ENCODE data around the gene SPRR2B. TPM values are rescaled to one million over a fixed set of nuclear protein-coding genes. Genes with fewer than 3 reads are reported as not detected.

Gene SPRR2B
- polyA plus RNA-seq, 3 donors, result not detected

DNA sequence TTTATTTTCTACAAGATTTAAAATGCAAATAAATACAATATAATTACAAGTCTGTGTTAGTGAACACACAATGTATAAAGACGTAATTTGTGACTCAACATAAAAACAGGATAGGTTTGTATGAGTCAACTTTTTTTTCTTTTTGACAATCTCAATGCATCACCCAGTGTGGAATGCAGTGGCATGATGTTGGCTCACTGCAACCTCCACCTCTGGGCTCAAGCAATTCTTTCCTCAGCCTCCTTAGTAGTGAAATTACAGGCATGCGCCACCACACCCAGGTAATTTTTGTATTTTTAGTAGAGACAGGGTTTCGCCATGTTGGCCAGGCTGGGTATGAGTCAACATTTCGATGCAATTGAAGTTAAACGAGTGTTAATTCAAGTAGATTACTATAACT, 28.8 kb upstream of the SPRR2B start:
- no peaks in the 10 kb centered on the region for H3K4me1 Mint-ChIP-seq
- H4K20me1 ChIP-seq (ENCODE audit: insufficient read depth, low read length), result no peaks in the 10 kb centered on the region
- H3K36me3 ChIP-seq (replicated peaks in 1 of 2; ENCODE audit: control insufficient read depth in 1 of 2, insufficient read depth in 2 of 2, low read length in 2 of 2), result no peaks in the 10 kb centered on the region
- intact Hi-C loops (cut with micrococcal nuclease), result no loop called here
- no peaks in the 10 kb centered on the region for H3K36me3 Mint-ChIP-seq
- no peaks in the 10 kb centered on the region for H3K9me3 ChIP-seq (replicated peaks in 1 of 2; ENCODE audit: control insufficient read depth in 1 of 2, insufficient read depth in 1 of 2, low read length in 2 of 2)
- no peaks in the 10 kb centered on the region for H3K79me2 ChIP-seq (ENCODE audit: insufficient read depth, low read length)
- no peaks in the 10 kb centered on the region for H3K27me3 ChIP-seq (ENCODE audit: control insufficient read depth in 2 of 2, insufficient read depth in 2 of 2, low read length in 2 of 2)
- no peak overlapping the region for H2AFZ ChIP-seq (ENCODE audit: insufficient read depth, low read depth, low read length, poor library complexity, severe bottlenecking)
- no peak overlapping the region for H3K27ac Mint-ChIP-seq
- H3K4me3 Mint-ChIP-seq, result no peak overlapping the region
- DNase-seq, result no peak
- no CpG with 5 or more reads among the region's 5 CpGs for WGBS (ENCODE audit: insufficient coverage)
- H3K27ac ChIP-seq (ENCODE audit: low read depth in 1 of 2, low read length in 2 of 2), result no peak overlapping the region
- H3K4me3 ChIP-seq (replicated peaks in 1 of 3; ENCODE audit: low read depth in 2 of 3, low read length in 3 of 3), result no peak overlapping the region
- H3K9ac ChIP-seq (ENCODE audit: insufficient read depth, low read length, poor library complexity, severe bottlenecking), result no peak overlapping the region
- H3K9me3 Mint-ChIP-seq, result peaks cover 0 to 2% (median 0%) of the 10 kb centered on the region in 7 donors
- TF ChIP-seq, protein P1, sequence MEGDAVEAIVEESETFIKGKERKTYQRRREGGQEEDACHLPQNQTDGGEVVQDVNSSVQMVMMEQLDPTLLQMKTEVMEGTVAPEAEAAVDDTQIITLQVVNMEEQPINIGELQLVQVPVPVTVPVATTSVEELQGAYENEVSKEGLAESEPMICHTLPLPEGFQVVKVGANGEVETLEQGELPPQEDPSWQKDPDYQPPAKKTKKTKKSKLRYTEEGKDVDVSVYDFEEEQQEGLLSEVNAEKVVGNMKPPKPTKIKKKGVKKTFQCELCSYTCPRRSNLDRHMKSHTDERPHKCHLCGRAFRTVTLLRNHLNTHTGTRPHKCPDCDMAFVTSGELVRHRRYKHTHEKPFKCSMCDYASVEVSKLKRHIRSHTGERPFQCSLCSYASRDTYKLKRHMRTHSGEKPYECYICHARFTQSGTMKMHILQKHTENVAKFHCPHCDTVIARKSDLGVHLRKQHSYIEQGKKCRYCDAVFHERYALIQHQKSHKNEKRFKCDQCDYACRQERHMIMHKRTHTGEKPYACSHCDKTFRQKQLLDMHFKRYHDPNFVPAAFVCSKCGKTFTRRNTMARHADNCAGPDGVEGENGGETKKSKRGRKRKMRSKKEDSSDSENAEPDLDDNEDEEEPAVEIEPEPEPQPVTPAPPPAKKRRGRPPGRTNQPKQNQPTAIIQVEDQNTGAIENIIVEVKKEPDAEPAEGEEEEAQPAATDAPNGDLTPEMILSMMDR (IDR thresholded peaks at IDR 0.05), result no peak
- H3K27me3 Mint-ChIP-seq (ENCODE audit: low read depth in 3 of 3), result peaks cover 0 to 6% (median 2%) of the 10 kb centered on the region in 3 donors
- H3K4me2 ChIP-seq (replicated peaks; ENCODE audit: extremely low read depth, low read length, poor library complexity, severe bottlenecking), result no peak overlapping the region
- H3K4me1 ChIP-seq (ENCODE audit: control insufficient read depth in 1 of 2, insufficient read depth in 2 of 2, low read length in 2 of 2), result no peaks in the 10 kb centered on the region

DNA sequence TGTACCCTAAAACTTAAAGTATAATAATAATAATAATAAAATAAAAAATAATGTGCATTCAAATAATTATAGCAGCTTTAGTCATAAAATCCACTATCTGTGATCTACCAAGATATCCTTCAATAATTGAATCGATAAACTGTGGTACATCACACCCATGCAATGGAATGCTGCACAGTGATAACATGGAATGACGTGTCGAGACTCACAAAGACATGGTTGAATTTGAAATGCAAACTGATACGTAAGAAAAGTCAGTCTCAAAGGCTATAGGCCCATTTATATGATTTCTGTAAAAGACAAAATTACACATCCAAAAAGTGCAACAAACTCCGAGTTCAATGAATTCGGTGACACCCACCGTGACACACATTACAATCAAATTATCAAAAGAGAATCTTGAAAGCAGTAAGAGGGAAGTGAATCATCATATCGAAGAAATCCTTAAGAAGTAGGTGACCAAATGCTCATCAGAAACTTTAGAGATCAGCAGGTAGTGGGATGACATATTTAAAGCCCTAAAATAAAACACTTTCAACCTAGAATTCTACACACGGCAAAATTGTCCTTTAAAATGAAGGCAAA, 28.1 kb upstream of the SPRR2B start:
- DNase-seq, result no peak
- H3K79me2 ChIP-seq (ENCODE audit: insufficient read depth, low read length), result no peaks in the 10 kb centered on the region
- no peaks in the 10 kb centered on the region for H4K20me1 ChIP-seq (ENCODE audit: insufficient read depth, low read length)
- H3K36me3 ChIP-seq (replicated peaks in 1 of 2; ENCODE audit: control insufficient read depth in 1 of 2, insufficient read depth in 2 of 2, low read length in 2 of 2), result no peaks in the 10 kb centered on the region
- no peaks in the 10 kb centered on the region for H3K4me1 ChIP-seq (ENCODE audit: control insufficient read depth in 1 of 2, insufficient read depth in 2 of 2, low read length in 2 of 2)
- Mint-ChIP-seq H3K36me3 (no peaks in the 10 kb centered on the region), H3K27me3 (ENCODE audit: low read depth in 3 of 3) (peaks cover 0 to 6% (median 2%) of the 10 kb centered on the region in 3 donors), H3K9me3 (peaks cover 0 to 2% (median 0%) of the 10 kb centered on the region in 7 donors), H3K4me3 (no peak overlapping the region), H3K4me1 (no peaks in the 10 kb centered on the region), H3K27ac (no peak overlapping the region)
- no peak overlapping the region for H3K4me3 ChIP-seq (replicated peaks in 1 of 3; ENCODE audit: low read depth in 2 of 3, low read length in 3 of 3)
- WGBS (ENCODE audit: insufficient coverage), result 100% methylated on average over 1 of the region's 9 CpGs
- TF ChIP-seq, protein P1 (IDR thresholded peaks at IDR 0.05), result no peak
- no peak overlapping the region for H2AFZ ChIP-seq (ENCODE audit: insufficient read depth, low read depth, low read length, poor library complexity, severe bottlenecking)
- H3K9me3 ChIP-seq (replicated peaks in 1 of 2; ENCODE audit: control insufficient read depth in 1 of 2, insufficient read depth in 1 of 2, low read length in 2 of 2), result no peaks in the 10 kb centered on the region
- H3K27ac ChIP-seq (ENCODE audit: low read depth in 1 of 2, low read length in 2 of 2), result no peak overlapping the region
- no peaks in the 10 kb centered on the region for H3K27me3 ChIP-seq (ENCODE audit: control insufficient read depth in 2 of 2, insufficient read depth in 2 of 2, low read length in 2 of 2)
- no peak overlapping the region for H3K4me2 ChIP-seq (replicated peaks; ENCODE audit: extremely low read depth, low read length, poor library complexity, severe bottlenecking)
- H3K9ac ChIP-seq (ENCODE audit: insufficient read depth, low read length, poor library complexity, severe bottlenecking), result no peak overlapping the region
- intact Hi-C loops (cut with micrococcal nuclease), result no loop called here
